SK-N-SH treated with all-trans-retinoic acid at 6 μM for 48 hours (cell line): ENCODE data around the gene SAMD4A.

Experiments
- ATAC-seq: fragments of 200-7000 bp; cut with Tn5 transposase; 3 replicates; pipeline ENCODE4 v1.9.1; 2020; ENCODE audit warnings: mild to moderate bottlenecking, moderate library complexity
- ARNTL ChIP-seq: fragments of 450-650 bp; formaldehyde crosslinking; IDR thresholded peaks from 2 replicates; pipeline ENCODE4 v1.5.0; 2020; ENCODE audit warnings: low read depth, mild to moderate bottlenecking, moderate library complexity, borderline replicate concordance
- BACH2 ChIP-seq: fragments of 250-450 bp; sonication (Bioruptor Pico); IDR thresholded peaks from 2 replicates; pipeline ENCODE4 v1.9.0; 2021; ENCODE audit warnings: mild to moderate bottlenecking, borderline replicate concordance
- CREB5 ChIP-seq: fragments of 250-450 bp; sonication (Bioruptor Pico); IDR thresholded peaks from 2 replicates; pipeline ENCODE4 v1.5.1; 2020; ENCODE audit warnings: low read depth, mild to moderate bottlenecking, moderate library complexity
- CSDC2 ChIP-seq: fragments of 250-450 bp; sonication (Bioruptor Pico); IDR thresholded peaks from 2 replicates; pipeline ENCODE4 v1.5.0; 2020; ENCODE audit warnings: mild to moderate bottlenecking, moderate library complexity
- ESRRG ChIP-seq: fragments of 250-450 bp; sonication (Bioruptor Pico); IDR thresholded peaks from 2 replicates; pipeline ENCODE4 v1.6.1; 2021; ENCODE audit warnings: mild to moderate bottlenecking
- GLIS3 ChIP-seq: fragments of 250-450 bp; sonication (Bioruptor Pico); IDR thresholded peaks from 2 replicates; pipeline ENCODE4 v1.5.0; 2020; ENCODE audit warnings: mild to moderate bottlenecking, moderate library complexity
- ISL1 ChIP-seq: fragments of 250-450 bp; sonication (Bioruptor Pico); IDR thresholded peaks from 2 replicates; pipeline ENCODE4 v2.1.2; 2022; ENCODE audit warnings: mild to moderate bottlenecking, moderate library complexity
- OSR1 ChIP-seq: fragments of 250-450 bp; sonication (Bioruptor Pico); IDR thresholded peaks from 2 replicates; pipeline ENCODE4 v1.8.0; 2022; ENCODE audit warnings: moderate library complexity, mild to moderate bottlenecking, inconsistent platforms
- PATZ1 ChIP-seq: fragments of 250-450 bp; sonication (Bioruptor Pico); IDR thresholded peaks from 2 replicates; pipeline ENCODE4 v1.8.0; 2020; ENCODE audit warnings: mild to moderate bottlenecking, moderate library complexity, borderline replicate concordance
- POU6F1 ChIP-seq: fragments of 250-450 bp; sonication (Bioruptor Pico); IDR thresholded peaks from 2 replicates; pipeline ENCODE4 v1.8.0; 2021; ENCODE audit warnings: low read depth, mild to moderate bottlenecking, moderate library complexity, borderline replicate concordance
- PPARA ChIP-seq: fragments of 250-450 bp; sonication (Bioruptor Pico); IDR thresholded peaks from 2 replicates; pipeline ENCODE4 v1.5.0; 2020; ENCODE audit warnings: mild to moderate bottlenecking, borderline replicate concordance
- RARB ChIP-seq: fragments of 250-450 bp; sonication (Bioruptor Pico); IDR thresholded peaks from 2 replicates; pipeline ENCODE4 v1.8.0; 2021; ENCODE audit warnings: mild to moderate bottlenecking, moderate library complexity
- SNAI2 ChIP-seq: fragments of 250-450 bp; sonication (Bioruptor Pico); IDR thresholded peaks from 2 replicates; pipeline ENCODE4 v1.5.0; 2020; ENCODE audit warnings: mild to moderate bottlenecking, moderate library complexity
- TCF4 ChIP-seq: fragments of 250-450 bp; sonication (Bioruptor Pico); IDR thresholded peaks from 2 replicates; pipeline ENCODE4 v1.8.0; 2021; ENCODE audit warnings: mild to moderate bottlenecking, moderate library complexity, borderline replicate concordance
- TOX ChIP-seq: fragments of 250-450 bp; sonication (Bioruptor Pico); IDR thresholded peaks from 2 replicates; pipeline ENCODE4 v1.8.0; 2021; ENCODE audit warnings: mild to moderate bottlenecking, moderate library complexity, borderline replicate concordance
- TSHZ2 ChIP-seq: fragments of 250-450 bp; sonication (Bioruptor Pico); IDR thresholded peaks from 2 replicates; pipeline ENCODE4 v1.5.0; 2020; ENCODE audit warnings: mild to moderate bottlenecking, moderate library complexity
- ZC3H10 ChIP-seq: fragments of 250-450 bp; sonication (Bioruptor Pico); IDR thresholded peaks from 2 replicates; pipeline ENCODE4 v1.5.1; 2021; ENCODE audit warnings: mild to moderate bottlenecking, moderate library complexity
- ZFP3 ChIP-seq: fragments of 250-450 bp; sonication (Bioruptor Pico); IDR thresholded peaks from 2 replicates; pipeline ENCODE4 v1.5.0; 2020; ENCODE audit warnings: mild to moderate bottlenecking, moderate library complexity
- ZFP30 ChIP-seq: fragments of 450-650 bp; formaldehyde crosslinking; IDR thresholded peaks from 2 replicates; pipeline ENCODE4 v1.5.0; 2022; ENCODE audit warnings: mild to moderate bottlenecking, moderate library complexity
- ZNF565 ChIP-seq: fragments of 450-650 bp; formaldehyde crosslinking; conservative IDR thresholded peaks from 2 replicates; pipeline ENCODE4 v1.5.0; 2020; ENCODE audit warnings: low read depth, mild to moderate bottlenecking, moderate library complexity
- ZNF70 ChIP-seq: fragments of 450-650 bp; formaldehyde crosslinking; IDR thresholded peaks from 2 replicates; pipeline ENCODE4 v1.5.0; 2020; ENCODE audit warnings: mild to moderate bottlenecking, moderate library complexity
- ZNF8 ChIP-seq: fragments of 450-650 bp; formaldehyde crosslinking; IDR thresholded peaks from 2 replicates; pipeline ENCODE4 v1.5.0; 2020; ENCODE audit warnings: mild to moderate bottlenecking, moderate library complexity
- TF ChIP-seq, protein P1 (sequence below): fragments of 250-450 bp; sonication (Bioruptor Pico); IDR thresholded peaks from 2 replicates; pipeline ENCODE4 v1.5.1; 2021; ENCODE audit warnings: mild to moderate bottlenecking, moderate library complexity

Gene SAMD4A

GRCh38 chr14:54697803-54698202 is 130.9 kb downstream of the SAMD4A start:
- TF ChIP-seq ESRRG (CRISPR knock-in tag): no peak
- no peak for TF ChIP-seq SNAI2
- no peak for TF ChIP-seq PPARA (CRISPR knock-in tag)
- TF ChIP-seq ZNF70 (CRISPR knock-in tag): peak; percentile 81
- TF ChIP-seq, all 23 proteins: peak for 1
- ATAC-seq: no peak

GRCh38 chr14:54698501-54698900 is 131.6 kb downstream of the SAMD4A start:
- TF ChIP-seq CREB5 (CRISPR knock-in tag) (no peak), TOX (CRISPR knock-in tag) (no peak), CSDC2 (CRISPR knock-in tag) (no peak), ARNTL (CRISPR knock-in tag) (no peak), PATZ1 (no peak), BACH2 (no peak), PPARA (CRISPR knock-in tag) (no peak), RARB (no peak)
- ATAC-seq: peak; percentile 54

DNA sequence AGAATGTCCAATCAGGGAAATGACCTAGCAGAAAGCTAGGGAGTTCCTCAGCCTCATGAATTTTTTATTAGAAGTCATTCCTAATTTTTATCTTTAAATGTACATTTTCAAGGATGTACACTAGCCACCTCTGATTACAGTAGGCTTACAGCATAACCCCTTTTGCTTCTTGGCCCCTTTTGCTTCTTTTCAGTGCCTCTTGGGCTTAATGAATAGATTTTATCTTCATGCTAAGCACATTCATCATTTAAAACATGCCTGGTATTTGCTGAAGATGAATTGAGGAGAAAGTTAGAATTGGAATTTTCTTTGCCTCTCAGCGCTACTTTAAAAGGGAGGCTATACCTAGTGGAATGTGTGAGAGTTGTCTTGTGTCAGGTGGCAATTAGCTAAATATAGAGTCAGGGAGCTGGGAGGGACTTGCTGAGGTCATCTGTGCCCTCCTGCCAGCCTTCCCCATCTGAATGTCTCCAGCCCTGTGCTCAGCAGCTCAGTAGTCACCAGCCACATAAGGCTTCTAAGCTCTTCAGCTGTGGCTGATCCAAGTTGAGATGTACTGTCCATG is 132.1 kb downstream of the SAMD4A start:
- peak; percentile 78 for ATAC-seq
- TF ChIP-seq CSDC2 (CRISPR knock-in tag): no peak
- TF ChIP-seq GLIS3 (CRISPR knock-in tag): no peak
- TF ChIP-seq ZNF8: no peak
- peak; percentile 76 for TF ChIP-seq ISL1 (CRISPR knock-in tag)
- TF ChIP-seq RARB: no peak
- TF ChIP-seq TOX (CRISPR knock-in tag): no peak

GRCh38 chr14:54699735-54700134 is 132.8 kb downstream of the SAMD4A start:
- no peak for TF ChIP-seq TSHZ2
- TF ChIP-seq BACH2: no peak
- TF ChIP-seq ZNF565 (CRISPR knock-in tag): no peak
- no peak for ATAC-seq

DNA sequence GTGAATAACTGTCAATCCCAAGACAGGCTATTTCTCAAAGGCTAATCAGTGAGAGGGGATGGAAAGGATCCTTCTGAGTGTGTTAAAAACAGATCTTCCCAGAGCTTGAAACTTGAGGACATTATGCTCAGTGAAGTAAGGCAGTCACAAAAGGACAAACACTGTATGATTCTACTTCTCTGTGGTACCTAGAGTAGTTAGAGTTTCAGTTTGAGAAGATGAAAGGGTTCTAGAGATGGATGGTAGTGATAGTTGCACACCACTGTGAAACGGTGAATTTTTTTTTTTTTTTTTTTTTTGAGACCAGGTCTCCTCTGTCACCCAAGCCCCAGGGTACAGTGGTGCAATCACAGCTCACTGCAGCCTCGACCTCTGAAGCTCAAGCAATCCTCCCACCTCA is 133.8 kb downstream of the SAMD4A start:
- no peak for ATAC-seq
- no peak for TF ChIP-seq POU6F1
- no peak for TF ChIP-seq ZFP30 (CRISPR knock-in tag)
- TF ChIP-seq OSR1: no peak
- no peak for TF ChIP-seq ZFP3 (CRISPR knock-in tag)
- no peak for TF ChIP-seq TOX (CRISPR knock-in tag)
- no peak for TF ChIP-seq TCF4 (CRISPR knock-in tag)
- no peak for TF ChIP-seq CREB5 (CRISPR knock-in tag)
- no peak for TF ChIP-seq PPARA (CRISPR knock-in tag)
- TF ChIP-seq ISL1 (CRISPR knock-in tag): no peak
- TF ChIP-seq GLIS3 (CRISPR knock-in tag): no peak
- TF ChIP-seq RARB: no peak
- no peak for TF ChIP-seq ZC3H10
- TF ChIP-seq, protein P1, sequence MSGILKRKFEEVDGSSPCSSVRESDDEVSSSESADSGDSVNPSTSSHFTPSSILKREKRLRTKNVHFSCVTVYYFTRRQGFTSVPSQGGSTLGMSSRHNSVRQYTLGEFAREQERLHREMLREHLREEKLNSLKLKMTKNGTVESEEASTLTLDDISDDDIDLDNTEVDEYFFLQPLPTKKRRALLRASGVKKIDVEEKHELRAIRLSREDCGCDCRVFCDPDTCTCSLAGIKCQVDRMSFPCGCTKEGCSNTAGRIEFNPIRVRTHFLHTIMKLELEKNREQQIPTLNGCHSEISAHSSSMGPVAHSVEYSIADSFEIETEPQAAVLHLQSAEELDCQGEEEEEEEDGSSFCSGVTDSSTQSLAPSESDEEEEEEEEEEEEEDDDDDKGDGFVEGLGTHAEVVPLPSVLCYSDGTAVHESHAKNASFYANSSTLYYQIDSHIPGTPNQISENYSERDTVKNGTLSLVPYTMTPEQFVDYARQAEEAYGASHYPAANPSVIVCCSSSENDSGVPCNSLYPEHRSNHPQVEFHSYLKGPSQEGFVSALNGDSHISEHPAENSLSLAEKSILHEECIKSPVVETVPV (CRISPR knock-in tag): no peak
- no peak for TF ChIP-seq SNAI2
- no peak for TF ChIP-seq ZNF70 (CRISPR knock-in tag)
